Left lobe of liver (tissue), 2 donors: ENCODE results near the gene PROZ. TPM values are rescaled to one million over a fixed set of nuclear protein-coding genes. Genes with fewer than 3 reads are reported as not detected.

Source experiments
- ATAC-seq: fragments of 200-7000 bp; cut with Tn5 transposase; one replicate; pipeline ENCODE4 v1.9.1; 2020; ENCODE audit warnings: mild to moderate bottlenecking, moderate library complexity
- DNase-seq: peaks from one replicate; pipeline ENCODE4 v3.0.0-alpha.2; 2020; ENCODE audit warnings: low spot score
- total RNA-seq: library from RNA; stranded (reverse); gene quantifications from one replicate; pipeline ENCODE4 v1.2.1, GENCODE V29; 2021
- donor health status: DM: no; HTN: no; CAD: no; lungs with moderate emphysema.
- donor health status: DM: no; HTN: yes; CAD: no.

PROZ gene
- total RNA-seq, 1 donor from 2014 or later = 50.2 TPM

GRCh38 chr13:113196970-113197737 lies 38.7 kb downstream of the PROZ start:
- no peak for ATAC-seq
- DNase-seq = no peak

GRCh38 chr13:113201815-113202214 lies 43.4 kb downstream of the PROZ start:
- ATAC-seq = no peak
- no peak for DNase-seq

DNA sequence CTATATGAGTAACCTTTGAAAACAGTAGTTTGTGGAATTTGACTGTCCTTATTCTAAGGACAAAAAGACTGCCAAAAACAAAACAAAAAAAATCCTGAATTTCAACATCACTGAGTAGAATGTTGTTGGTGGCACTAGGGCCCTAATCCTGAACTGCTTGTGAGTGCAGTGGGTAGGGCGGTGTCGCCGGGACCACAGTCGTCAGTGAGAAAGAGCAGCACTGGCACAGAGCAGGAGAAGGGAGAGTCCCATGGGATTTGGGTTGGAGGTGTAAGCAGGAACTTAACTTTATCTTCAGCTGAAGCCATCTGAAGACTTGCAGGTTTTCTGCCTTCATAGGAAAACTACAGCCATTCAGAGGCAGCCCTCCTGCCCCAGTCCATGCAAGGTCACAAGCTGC lies 44.5 kb downstream of the PROZ start:
- peak; percentile 24 for ATAC-seq
- DNase-seq = no peak

DNA sequence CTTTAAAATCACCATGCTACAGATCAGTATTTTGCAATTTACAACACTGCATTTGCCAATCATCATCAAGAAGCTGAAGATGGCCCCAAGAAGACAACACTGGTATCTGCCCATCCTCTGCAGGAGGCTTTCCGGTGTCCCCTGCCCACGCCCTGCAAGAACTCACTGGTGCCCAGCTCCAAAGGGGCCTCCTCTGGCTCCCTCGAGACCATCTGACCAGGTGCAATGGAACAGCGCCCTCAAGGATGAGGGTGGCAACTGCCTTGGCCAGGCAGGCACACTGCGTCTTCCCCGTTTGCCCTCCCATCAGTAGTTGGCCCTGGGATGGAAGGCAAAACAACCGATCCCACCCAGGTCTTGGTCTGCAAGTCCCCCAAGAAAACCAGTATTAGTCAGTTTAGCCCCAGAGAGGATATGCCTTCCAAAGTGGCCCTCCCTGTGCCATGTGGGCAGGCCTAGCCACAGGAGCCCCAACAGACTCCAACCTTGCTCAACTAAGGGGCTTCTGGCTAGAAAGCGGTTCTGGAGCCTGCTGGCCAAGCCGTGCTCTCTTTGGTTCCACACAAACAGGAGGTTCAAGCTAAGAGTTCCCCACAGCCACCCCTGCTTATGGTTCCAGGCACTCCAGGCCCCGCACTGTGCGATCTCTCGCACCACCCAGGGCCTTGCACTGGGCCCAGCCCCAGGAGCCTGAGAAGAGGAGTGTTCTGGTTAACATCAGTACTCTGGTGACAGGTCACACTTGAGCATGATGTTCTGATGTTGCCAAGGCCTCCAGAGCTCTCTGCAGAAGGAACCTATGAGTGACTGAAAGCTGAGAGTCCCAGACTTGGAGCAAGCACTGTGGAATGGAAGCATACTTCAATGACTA lies 45.3 kb downstream of the PROZ start:
- DNase-seq (no peak), ATAC-seq (no peak)

DNA sequence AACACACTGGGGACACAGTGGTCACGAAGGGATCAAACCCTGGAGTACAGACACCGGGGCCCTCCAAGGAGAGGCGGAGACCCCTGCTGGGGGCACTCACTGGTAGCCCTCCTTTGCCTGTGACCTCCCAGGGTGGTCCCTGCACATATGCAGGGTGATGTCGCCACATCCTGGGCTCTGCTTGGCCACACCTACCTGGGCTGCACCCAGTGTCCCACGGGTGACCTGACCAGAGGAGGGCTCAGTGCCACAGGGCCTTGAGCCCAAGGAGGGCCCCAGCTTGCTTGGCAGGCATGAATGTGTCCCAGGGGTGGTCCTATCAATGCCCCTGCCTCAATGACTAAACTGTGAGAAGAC lies 45.9 kb downstream of the PROZ start:
- no peak for ATAC-seq
- DNase-seq = no peak

DNA sequence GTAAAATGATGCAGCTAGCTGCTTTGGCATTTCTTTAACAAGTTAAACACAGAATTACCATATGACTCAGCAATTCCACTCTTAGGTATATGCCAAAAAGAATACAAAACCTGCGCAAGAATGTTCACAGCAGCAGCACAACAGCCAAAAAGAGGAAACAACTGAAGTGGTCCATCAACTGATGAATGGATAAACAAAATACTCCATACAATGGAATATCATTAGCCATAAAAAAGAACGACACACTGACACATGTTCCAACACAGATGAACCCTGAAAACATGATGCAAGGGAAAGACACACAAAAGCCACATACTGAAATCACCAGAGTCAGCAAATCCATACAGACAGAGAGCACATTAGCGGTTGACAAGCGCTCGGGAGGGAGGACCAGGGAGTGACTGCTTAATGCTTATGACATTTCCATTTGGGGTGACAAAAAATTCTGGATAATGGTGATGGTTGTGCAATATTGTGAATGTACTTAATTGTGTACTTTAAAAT lies 47.0 kb downstream of the PROZ start:
- ATAC-seq = no peak

DNA sequence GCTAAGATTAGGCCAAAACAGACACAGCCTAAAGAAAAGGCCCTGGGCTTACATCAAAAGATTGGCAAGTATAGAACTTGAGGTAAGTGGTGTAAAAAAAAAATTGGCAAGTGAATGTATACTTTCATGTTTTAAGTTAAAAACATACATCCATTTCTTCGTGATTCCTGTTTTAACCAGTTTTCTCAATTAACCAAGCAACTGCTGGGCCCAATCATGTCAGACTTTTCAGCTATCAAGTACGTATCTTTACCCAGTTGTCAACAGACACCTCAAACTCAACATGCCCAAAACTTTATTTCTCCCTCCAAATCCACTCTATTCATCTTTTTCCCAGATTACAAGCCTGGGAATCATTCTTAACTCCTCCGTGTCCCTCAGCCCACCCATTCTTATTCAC lies 49.0 kb downstream of the PROZ start:
- DNase-seq (no peak), ATAC-seq (no peak)

More for the DNA sequence above, 47.0 kb downstream of the PROZ start:
- DNase-seq = no peak

DNA sequence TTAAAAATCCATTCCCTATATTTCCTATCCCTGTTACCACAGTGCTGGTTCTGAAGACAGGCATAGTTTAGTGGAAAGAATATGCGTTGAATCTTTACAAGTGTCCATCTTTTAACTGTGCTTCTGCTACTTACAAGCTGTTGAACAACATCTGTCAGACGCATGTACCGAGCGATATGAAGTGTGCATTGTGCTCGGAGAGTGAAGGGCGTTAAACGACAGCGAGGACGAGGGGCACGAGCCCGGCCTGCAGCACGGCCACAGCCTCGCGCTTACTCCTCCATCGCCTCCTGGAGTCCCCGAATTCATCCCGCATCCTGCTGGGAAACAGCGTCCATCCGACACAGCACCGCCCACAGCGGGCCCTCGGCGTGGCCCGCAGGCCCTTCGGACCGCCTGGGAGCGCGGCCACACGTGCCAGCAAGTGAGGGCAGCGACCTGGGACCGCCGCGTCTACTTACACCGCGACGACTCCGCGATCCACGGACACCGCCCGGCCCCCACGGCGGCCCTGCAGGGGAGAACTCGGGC lies 49.5 kb downstream of the PROZ start:
- ATAC-seq = peak; percentile 51

DNA sequence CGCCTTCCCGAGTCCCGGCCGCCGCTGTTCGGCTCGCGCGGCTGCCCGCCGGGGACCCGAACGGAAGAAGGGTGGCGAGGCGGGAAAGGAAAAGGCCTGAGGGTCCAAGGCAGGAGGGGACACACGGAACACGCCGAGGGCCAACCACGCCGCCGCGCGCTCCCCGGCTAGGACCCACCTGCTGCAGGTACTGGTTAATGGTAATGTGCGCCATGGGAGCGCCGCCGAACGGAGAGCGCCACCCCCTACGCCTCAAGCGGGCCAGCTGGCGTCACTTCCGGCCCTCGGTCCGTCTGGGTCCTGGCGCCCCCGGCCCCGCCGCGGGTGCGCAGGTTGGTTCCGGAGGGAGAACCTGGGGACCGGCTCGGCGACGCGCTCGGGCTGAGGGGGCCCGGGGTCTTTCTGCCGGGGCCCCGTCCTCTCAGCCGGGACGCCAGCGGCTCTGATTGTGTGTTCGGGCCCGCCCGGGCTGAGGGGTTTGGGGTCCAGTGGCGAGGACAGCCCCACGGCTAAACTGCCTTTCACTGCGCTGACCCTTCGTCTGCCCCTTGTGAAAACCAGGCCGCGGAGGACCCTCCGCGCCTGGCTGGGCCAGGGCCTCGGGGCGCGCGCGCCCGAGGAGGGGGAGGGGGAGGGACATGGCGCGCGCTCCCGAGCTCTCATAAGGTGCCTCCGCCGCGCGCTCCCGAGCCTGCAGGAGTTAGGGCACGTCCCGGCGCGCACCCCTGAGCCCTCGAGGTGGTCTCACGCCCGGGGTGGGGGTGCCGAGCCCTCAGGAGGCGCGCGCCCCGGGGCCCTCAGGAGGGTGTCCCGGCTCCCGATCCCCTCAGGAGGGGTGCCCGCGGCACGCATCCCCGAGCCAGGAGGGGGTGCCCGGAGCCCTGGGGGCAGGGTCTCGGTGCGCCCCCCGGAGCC lies 50.2 kb downstream of the PROZ start, which contains the start of gene PCID2:
Gene PCID2 (minus strand): TSS at position 249 of the 915 bp plus-strand sequence. CDS start 35 bp downstream, at position 214.
- ATAC-seq (peak; percentile 87), DNase-seq (peak; percentile 91)

More for the DNA sequence above, 49.5 kb downstream of the PROZ start:
- DNase-seq = peak; percentile 68

- ATAC-seq = peak; percentile 75
- peak; percentile 79 for DNase-seq
These were observed 50.9 kb downstream of the PROZ start, which contains the start of gene CUL4A for GRCh38 chr13:113209336-113209758. TSS of gene CUL4A (plus strand) at chr13:113209613. CDS start at chr13:113209628, 15 bp downstream.

DNA sequence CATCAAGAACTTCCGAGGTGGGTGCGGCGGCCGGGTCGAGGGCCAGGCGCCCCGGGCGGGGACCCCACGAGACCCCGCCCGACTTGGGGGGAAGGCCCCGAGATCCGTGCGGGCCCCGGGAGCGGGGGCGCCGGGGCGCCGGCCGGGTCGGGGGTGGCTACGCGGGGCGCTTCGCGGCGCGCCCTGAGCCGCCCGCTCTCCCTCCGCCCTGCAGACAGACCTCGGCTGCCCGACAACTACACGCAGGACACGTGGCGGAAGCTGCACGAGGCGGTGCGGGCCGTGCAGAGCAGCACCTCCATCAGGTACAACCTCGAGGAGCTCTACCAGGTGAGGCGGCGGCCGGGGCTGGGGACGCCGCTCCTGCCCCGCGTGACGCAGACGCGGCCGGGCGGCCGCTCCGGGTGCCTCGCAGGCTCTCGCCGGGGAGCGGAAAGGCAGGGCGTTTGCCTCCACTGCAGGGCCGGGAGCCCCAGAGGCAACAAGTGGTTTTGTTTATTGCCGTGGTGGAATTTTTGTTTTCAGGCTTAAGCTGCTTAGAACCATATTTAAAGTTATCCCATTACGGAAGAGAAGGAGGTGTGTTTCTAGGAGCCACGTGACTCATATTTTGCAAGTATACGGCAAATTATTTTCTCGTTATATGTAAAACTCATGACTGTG lies 51.4 kb downstream of the PROZ start:
- DNase-seq (peak; percentile 72), ATAC-seq (peak; percentile 37)

- ATAC-seq (no peak), DNase-seq (no peak)
These were observed 52.4 kb downstream of the PROZ start for GRCh38 chr13:113210833-113211232.

DNA sequence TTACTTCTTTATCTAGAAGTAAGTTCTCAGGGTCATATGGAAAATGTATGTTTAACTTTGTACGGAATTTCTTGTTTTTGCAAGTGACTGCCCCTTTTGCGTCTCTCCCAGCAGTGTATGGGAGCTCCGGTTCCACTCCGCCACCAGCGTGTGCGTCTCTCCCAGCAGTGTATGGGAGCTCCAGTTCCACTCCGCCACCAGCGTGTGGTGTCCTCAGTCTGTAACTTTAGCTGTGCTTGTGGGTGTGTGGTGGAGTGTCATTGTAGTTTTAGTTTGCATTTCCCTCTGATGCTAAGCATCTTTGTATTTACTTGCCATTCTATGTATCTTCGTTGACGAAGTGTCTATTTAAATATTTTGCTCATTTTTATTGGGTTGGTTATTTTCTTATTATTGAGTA lies 53.3 kb downstream of the PROZ start:
- DNase-seq = no peak
- no peak for ATAC-seq

GRCh38 chr13:113216254-113217048 lies 58.0 kb downstream of the PROZ start:
- DNase-seq = no peak
- ATAC-seq = peak; percentile 32

GRCh38 chr13:113218586-113218985 lies 60.1 kb downstream of the PROZ start:
- DNase-seq = no peak
- no peak for ATAC-seq

DNA sequence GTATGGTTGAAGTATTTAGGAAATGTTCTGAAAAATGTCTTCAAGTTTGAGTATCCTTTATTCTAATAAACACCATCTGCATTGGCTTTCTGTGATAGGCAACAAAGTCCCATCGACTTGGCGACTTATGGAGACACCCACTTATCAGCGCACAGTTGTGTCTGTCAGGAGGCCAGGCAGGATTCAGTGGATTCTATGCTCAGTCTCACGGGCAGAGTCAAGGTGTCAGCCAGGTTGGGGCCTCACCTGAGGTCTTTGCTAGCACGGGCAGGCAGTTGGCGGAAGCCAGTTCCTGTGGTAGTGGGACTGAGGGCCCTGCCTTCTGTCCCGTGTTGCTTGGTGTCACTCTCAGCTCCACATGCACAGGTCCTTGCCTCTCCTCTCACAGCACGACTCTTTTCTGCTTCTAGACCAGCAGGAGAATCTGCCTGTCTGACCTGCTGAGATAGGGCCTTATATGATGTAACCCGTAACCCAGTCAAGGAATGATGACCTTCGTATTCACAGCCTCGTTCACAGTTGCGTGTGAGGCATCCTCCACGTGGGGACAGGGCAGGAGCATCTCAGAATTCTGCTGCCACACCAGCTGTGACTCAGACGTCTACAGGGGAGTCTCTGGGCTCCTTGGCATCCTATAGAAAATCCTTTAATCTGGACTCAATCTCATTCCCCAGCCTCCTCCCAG lies 61.0 kb downstream of the PROZ start:
- DNase-seq (no peak), ATAC-seq (peak; percentile 47)

- peak; percentile 88 for ATAC-seq
- peak; percentile 86 for DNase-seq
These were observed 61.7 kb downstream of the PROZ start for GRCh38 chr13:113220141-113220598.

GRCh38 chr13:113220877-113221276 lies 62.4 kb downstream of the PROZ start:
- DNase-seq = no peak
- ATAC-seq = no peak
